ENCODE results near the gene KIF5C.

GRCh38 chr2:148899638-148900318 lies 24.8 kb downstream of the KIF5C start:
- TF ChIP-seq CTCF (IDR thresholded peaks at IDR 0.05; ENCODE audit: low read length) (no peak), EZH2 (IDR thresholded peaks at IDR 0.05; ENCODE audit: borderline replicate concordance, low read length) (no peak)

All from OCI-LY1 (cell line).